Fibroblast of lung (primary cell): ENCODE measurements around the gene EFCC1.

Source experiments
- CTCF ChIP-seq, 2 donors: IDR thresholded peaks in 1 of 2; conservative IDR thresholded peaks in 1 of 2; 1 replicate in 1 of 2; 2 replicates in 1 of 2; pipeline ENCODE4 v1.5.1; 2011 to 2012; ENCODE audit warnings: low read length in 2 of 2, control low read depth in 1 of 2, inconsistent platforms in 1 of 2, low read depth in 1 of 2, mild to moderate bottlenecking in 1 of 2
- EZH2 ChIP-seq: IDR thresholded peaks from 2 replicates; pipeline ENCODE4 v1.5.1; 2012; ENCODE audit warnings: low read length, control low read depth, mild to moderate bottlenecking; ENCODE audit errors: missing control alignments

- TF ChIP-seq CTCF (conservative IDR thresholded peaks at IDR 0.05 in 1 of 2, IDR thresholded peaks at IDR 0.05 in 1 of 2; ENCODE audit: low read depth in 1 of 2, low read length in 2 of 2) (no peak), EZH2 (no peak)
These were observed 51.6 kb downstream of the EFCC1 start for GRCh38 chr3:129052675-129053074.
